ENCODE results near the gene RHBDD1.

DNA sequence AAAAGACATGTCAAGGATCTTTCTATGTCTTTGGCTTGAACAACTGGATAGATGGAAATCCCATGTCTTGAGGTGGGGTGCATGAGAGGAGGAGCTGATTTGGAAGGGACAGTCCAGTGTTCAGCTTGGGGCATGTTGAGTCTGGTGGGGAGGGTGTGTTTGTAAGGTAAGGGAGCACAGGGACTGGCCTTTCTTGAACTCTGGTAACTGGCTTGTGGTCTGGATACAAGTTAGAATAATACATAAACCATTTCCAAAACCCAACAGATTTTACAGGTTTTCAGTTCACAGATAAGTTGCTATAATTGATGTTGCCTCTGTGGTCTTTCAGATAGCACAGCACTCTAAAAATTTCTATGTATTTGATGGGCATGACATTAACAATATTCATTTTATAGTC lies 24.2 kb downstream of the RHBDD1 start:
- no peak for TF ChIP-seq POLR2A (IDR thresholded peaks at IDR 0.05; ENCODE audit: low read depth, low read length)
- TF ChIP-seq POLR2AphosphoS5 (IDR thresholded peaks at IDR 0.05; ENCODE audit: low read depth, low read length): no peak
